ENCODE data around the gene PDE6B.

GRCh38 chr4:657338-657833, 32.0 kb downstream of the PDE6B start:
- TF ChIP-seq CTCF (IDR thresholded peaks at IDR 0.05) (no peak), ZFX (IDR thresholded peaks at IDR 0.05; ENCODE audit: borderline replicate concordance) (no peak)
